Mucosa of stomach (tissue), 1 donor: Measurements from ENCODE around the gene MDN1.

Experiments
- H3K27me3 ChIP-seq: one replicate; pipeline ENCODE4 v1.7.0; 2013; ENCODE audit warnings: mild to moderate bottlenecking, low read length; ENCODE audit not compliant: control insufficient read depth, insufficient read depth
- H3K36me3 ChIP-seq: one replicate; pipeline ENCODE4 v1.7.0; 2013; ENCODE audit warnings: low read length; ENCODE audit not compliant: control insufficient read depth, insufficient read depth
- H3K4me1 ChIP-seq: one replicate; pipeline ENCODE4 v1.7.0; 2013; ENCODE audit warnings: mild to moderate bottlenecking, low read length; ENCODE audit not compliant: control insufficient read depth, insufficient read depth
- H3K4me3 ChIP-seq: one replicate; pipeline ENCODE4 v1.7.0; 2013; ENCODE audit warnings: low read length
- H3K9ac ChIP-seq: one replicate; pipeline ENCODE4 v1.7.0; 2013; ENCODE audit warnings: mild to moderate bottlenecking, low read length, moderate library complexity
- H3K9me3 ChIP-seq: one replicate; pipeline ENCODE4 v1.7.0; 2013; ENCODE audit warnings: mild to moderate bottlenecking, low read length, moderate library complexity; ENCODE audit not compliant: control insufficient read depth
- donor health status: Pancreatic carcinoma.

The MDN1 gene

DNA sequence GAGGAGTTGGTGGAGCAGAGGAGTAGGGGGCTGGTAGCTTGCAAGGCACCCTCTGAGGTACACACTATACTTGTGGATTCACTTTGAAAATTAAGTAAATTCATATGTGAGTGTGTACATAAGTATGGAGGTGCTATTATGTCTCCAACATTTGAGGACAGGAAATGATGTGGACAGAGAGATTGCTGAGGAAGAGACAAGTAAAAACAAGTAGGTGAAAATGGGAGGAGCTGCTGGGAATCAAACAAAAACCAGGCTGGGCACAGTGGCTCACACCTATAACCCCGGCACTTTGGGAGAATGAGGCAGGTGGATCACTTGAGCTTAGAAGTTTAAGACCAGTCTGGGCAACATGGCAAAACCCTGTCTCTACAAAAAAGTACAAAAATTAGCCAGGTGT, 111.8 kb downstream of the MDN1 start:
- no peaks in the 10 kb centered on the region for H3K9me3 ChIP-seq
- H3K4me1 ChIP-seq = peaks cover 4% of the 10 kb centered on the region
- H3K27me3 ChIP-seq = no peaks in the 10 kb centered on the region
- H3K4me3 ChIP-seq = no peak overlapping the region
- no peak overlapping the region for H3K9ac ChIP-seq
- H3K36me3 ChIP-seq = no peaks in the 10 kb centered on the region

GRCh38 chr6:89706121-89706520, 113.5 kb downstream of the MDN1 start:
- Histone ChIP-seq H3K9ac (no peak overlapping the region), H3K36me3 (no peaks in the 10 kb centered on the region), H3K4me1 (peaks cover 4% of the 10 kb centered on the region), H3K4me3 (no peak overlapping the region), H3K9me3 (no peaks in the 10 kb centered on the region), H3K27me3 (no peaks in the 10 kb centered on the region)

- H3K4me1 ChIP-seq = peaks cover 4% of the 10 kb centered on the region
- H3K27me3 ChIP-seq = no peaks in the 10 kb centered on the region
- no peaks in the 10 kb centered on the region for H3K36me3 ChIP-seq
- H3K9me3 ChIP-seq = no peaks in the 10 kb centered on the region
- H3K4me3 ChIP-seq = no peak overlapping the region
- no peak overlapping the region for H3K9ac ChIP-seq
Measured at GRCh38 chr6:89703292-89703691, 116.3 kb downstream of the MDN1 start.

GRCh38 chr6:89702349-89702748, 117.2 kb downstream of the MDN1 start:
- H3K36me3 ChIP-seq = no peaks in the 10 kb centered on the region
- no peaks in the 10 kb centered on the region for H3K27me3 ChIP-seq
- H3K9me3 ChIP-seq = no peaks in the 10 kb centered on the region
- no peak overlapping the region for H3K9ac ChIP-seq
- no peak overlapping the region for H3K4me3 ChIP-seq
- H3K4me1 ChIP-seq = no peaks in the 10 kb centered on the region

DNA sequence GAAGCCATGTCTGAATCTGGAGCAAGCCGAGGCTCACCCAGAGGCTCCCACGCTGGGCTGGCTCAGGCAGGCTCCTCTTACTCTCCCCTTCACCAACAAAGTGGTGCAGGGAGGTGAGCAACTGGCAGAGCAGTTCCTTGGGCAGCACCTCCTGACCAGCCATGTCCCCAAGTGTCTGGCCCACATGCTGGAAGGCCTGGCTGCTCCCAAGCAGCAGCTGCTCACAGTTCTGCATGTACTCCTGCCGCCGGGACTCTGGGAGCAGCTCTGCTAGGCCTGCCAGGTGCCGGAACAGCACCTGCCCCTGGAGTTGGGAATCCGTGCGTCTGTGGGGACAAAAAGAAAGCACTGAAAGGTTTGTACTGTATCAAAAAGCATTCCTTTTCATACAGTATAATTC, 123.9 kb downstream of the MDN1 start:
- Histone ChIP-seq H3K27me3 (no peaks in the 10 kb centered on the region), H3K4me1 (no peaks in the 10 kb centered on the region), H3K4me3 (no peak overlapping the region), H3K36me3 (peaks cover 6% of the 10 kb centered on the region), H3K9ac (no peak overlapping the region), H3K9me3 (no peaks in the 10 kb centered on the region)

- Histone ChIP-seq H3K36me3 (peaks cover 6% of the 10 kb centered on the region), H3K27me3 (no peaks in the 10 kb centered on the region), H3K9ac (no peak overlapping the region), H3K9me3 (no peaks in the 10 kb centered on the region), H3K4me1 (no peaks in the 10 kb centered on the region), H3K4me3 (no peak overlapping the region)
Measured at GRCh38 chr6:89694428-89694827, 125.2 kb downstream of the MDN1 start.

GRCh38 chr6:89693207-89693606, 126.4 kb downstream of the MDN1 start:
- Histone ChIP-seq H3K4me1 (no peaks in the 10 kb centered on the region), H3K9me3 (no peaks in the 10 kb centered on the region), H3K36me3 (peaks cover 6% of the 10 kb centered on the region), H3K4me3 (no peak overlapping the region), H3K27me3 (no peaks in the 10 kb centered on the region), H3K9ac (no peak overlapping the region)

GRCh38 chr6:89692256-89692655, 127.3 kb downstream of the MDN1 start:
- no peak overlapping the region for H3K9ac ChIP-seq
- no peak overlapping the region for H3K4me3 ChIP-seq
- peaks cover 6% of the 10 kb centered on the region for H3K36me3 ChIP-seq
- no peaks in the 10 kb centered on the region for H3K9me3 ChIP-seq
- H3K27me3 ChIP-seq = no peaks in the 10 kb centered on the region
- H3K4me1 ChIP-seq = no peaks in the 10 kb centered on the region

DNA sequence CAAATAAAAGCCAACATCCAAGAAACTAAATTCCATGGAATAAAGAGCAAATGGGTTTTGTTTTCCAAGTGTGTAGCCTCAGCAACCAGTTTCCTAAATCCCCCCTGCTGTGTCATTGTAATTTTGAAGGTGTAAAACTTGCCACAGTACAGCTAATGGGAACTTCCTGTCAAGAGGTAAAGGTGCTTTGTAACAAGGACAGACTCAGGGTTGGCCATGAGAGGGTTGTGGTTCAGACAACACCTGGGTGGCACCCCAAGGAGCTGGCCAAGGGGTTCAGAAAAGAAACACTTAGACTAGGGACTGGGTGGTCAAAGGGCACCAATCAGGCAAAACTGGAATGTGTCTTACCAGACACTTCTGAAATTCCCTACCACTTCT, 128.7 kb downstream of the MDN1 start:
- no peaks in the 10 kb centered on the region for H3K9me3 ChIP-seq
- no peak overlapping the region for H3K4me3 ChIP-seq
- H3K9ac ChIP-seq = no peak overlapping the region
- H3K36me3 ChIP-seq = peaks cover 6% of the 10 kb centered on the region
- no peaks in the 10 kb centered on the region for H3K4me1 ChIP-seq
- no peaks in the 10 kb centered on the region for H3K27me3 ChIP-seq

DNA sequence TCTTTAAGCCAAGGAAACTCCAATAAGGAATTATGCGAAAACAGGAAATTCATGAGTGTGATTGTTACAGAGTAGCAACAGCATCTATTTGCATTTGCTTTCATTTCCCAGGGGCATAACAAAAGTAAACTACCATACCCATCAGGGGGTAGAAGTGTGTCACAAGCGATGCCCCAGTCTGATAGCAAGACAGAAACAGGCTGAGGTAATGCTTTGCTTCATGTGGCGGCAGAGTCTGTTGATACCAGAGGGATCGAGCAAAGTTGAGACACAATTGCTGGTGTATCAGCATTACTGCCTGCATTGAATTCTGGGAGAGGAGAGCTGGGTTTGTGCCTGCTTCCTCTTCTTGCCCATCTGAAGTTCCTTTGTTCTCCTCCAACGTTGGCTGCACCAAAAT, 129.9 kb downstream of the MDN1 start:
- no peaks in the 10 kb centered on the region for H3K4me1 ChIP-seq
- no peak overlapping the region for H3K9ac ChIP-seq
- no peaks in the 10 kb centered on the region for H3K36me3 ChIP-seq
- no peak overlapping the region for H3K4me3 ChIP-seq
- H3K27me3 ChIP-seq = no peaks in the 10 kb centered on the region
- H3K9me3 ChIP-seq = no peaks in the 10 kb centered on the region

DNA sequence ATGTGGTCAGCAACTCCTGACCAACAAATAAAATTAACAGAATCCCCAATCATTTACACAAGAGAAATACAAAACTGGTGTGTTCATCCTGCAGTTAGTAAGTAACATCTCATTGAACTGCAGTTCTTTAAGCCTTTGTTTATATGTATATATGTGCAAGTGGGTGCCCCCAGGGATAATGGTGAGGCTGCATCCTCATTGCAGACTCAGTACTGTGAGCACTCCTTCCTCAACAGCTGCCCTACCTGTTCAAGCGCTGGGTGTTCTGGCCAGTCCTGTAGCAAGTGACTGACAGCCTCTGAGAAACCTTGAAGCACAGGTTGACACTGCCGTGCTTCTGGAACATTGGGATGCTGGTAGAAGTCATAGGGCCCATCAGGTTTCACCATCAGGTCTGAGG, 131.3 kb downstream of the MDN1 start:
- H3K4me1 ChIP-seq = no peaks in the 10 kb centered on the region
- no peak overlapping the region for H3K4me3 ChIP-seq
- no peaks in the 10 kb centered on the region for H3K27me3 ChIP-seq
- no peaks in the 10 kb centered on the region for H3K9me3 ChIP-seq
- H3K9ac ChIP-seq = no peak overlapping the region
- H3K36me3 ChIP-seq = no peaks in the 10 kb centered on the region

- Histone ChIP-seq H3K27me3 (no peaks in the 10 kb centered on the region), H3K36me3 (peaks cover under 1% of the 10 kb centered on the region), H3K9ac (no peak overlapping the region), H3K4me3 (no peak overlapping the region), H3K4me1 (no peaks in the 10 kb centered on the region), H3K9me3 (no peaks in the 10 kb centered on the region)
Measured at GRCh38 chr6:89685311-89685710, 134.3 kb downstream of the MDN1 start.

DNA sequence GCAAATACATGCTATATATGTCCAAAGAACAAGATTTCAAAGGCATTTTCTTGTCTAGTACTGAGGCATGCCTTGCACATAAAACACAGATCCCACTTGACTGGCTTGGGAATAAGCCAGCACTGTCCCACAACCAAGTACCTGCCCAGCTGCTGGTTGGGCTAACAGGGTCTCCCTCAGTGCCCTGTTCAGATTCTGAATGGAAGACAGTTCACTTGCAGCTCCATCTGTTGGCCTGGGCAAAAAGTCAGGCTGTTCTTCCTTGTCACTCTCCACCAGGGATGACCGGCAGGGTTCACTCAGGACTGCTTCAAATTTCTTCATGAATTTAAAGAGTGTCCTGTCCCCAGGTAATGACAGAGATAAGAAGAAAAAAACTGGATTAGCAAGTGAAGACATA, 136.6 kb downstream of the MDN1 start:
- Histone ChIP-seq H3K9ac (no peak overlapping the region), H3K27me3 (no peaks in the 10 kb centered on the region), H3K4me3 (no peak overlapping the region), H3K36me3 (peaks cover 10% of the 10 kb centered on the region), H3K9me3 (no peaks in the 10 kb centered on the region), H3K4me1 (no peaks in the 10 kb centered on the region)
